Anterior cingulate cortex (tissue), 58 donors: ENCODE data around the gene PDXK.
A peak's percentile ranks its signal among the peaks of the same experiment; 100 is the strongest.

Experiments
- DNase-seq, 58 donors: peaks; one replicate each; lab custom pipeline; 2025; lab: John Stamatoyannopoulos, UW

Gene PDXK

DNA sequence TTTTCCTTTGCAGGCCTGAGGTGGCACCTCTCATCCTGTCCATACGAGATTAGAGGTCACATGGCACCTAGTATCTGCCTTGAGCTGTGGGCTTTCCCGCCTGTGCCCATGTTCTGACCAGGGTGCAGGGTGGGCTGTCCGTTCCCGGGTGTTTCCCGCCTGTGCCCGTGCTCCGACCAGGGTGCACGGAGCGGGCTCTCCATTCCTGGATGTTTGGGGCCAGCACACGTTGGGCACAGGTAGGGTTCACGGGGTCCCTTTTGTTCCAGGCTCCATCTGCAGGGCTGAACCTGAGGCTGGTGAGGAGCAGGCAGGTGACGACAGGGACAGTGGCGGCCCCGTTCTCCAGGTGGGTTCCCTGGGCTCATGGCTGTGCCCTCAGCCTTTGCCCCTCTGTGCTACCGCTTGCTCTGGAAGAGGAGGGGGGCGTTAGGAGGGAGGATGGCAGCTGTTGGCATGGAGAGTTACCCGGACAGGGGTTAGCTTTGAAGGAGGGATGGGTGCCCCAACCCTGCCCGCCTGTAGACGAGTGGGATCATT, 80.4 kb downstream of the PDXK start:
- DNase-seq: no peak

DNA sequence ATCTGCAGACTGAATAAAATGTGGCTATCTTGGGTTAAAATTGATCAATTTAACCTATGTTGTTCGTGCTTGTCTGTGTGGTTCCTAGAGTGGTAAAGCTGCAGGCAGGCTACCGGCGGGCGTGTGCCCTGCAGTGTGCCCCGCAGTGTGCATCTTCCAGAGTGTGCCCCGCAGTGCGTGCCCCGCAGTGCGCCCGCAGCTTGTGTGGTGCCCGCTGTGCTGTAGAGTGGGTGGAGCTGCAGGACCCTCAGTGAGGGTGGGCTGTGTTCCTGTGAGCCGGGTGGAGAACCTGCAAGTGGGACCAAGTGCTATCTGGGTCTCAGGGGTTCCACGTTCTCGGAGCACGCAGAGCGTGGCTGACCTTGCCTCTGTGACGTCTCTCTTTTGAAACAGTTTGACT, 81.2 kb downstream of the PDXK start:
- no peak for DNase-seq

DNA sequence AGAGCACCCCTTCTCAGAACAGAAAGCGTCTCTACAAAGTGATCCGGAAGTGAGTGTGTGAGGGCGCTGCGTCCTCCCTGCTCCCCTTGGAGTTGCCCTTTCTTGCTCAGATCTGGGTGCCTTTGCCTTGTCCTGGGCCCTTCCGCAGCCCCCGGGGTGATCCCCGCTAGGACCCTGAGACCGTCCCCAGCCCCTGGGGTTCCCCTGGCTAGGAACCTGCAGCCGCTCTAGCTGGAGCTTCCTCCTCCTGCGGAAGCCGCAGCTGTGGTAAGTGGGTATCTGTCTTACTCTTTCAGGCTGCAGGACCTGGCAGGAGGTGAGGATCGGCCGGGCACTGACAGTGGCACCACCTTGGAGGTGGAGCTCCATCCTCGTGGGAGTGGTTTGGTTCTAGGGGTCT, 81.6 kb downstream of the PDXK start:
- no peak for DNase-seq

DNA sequence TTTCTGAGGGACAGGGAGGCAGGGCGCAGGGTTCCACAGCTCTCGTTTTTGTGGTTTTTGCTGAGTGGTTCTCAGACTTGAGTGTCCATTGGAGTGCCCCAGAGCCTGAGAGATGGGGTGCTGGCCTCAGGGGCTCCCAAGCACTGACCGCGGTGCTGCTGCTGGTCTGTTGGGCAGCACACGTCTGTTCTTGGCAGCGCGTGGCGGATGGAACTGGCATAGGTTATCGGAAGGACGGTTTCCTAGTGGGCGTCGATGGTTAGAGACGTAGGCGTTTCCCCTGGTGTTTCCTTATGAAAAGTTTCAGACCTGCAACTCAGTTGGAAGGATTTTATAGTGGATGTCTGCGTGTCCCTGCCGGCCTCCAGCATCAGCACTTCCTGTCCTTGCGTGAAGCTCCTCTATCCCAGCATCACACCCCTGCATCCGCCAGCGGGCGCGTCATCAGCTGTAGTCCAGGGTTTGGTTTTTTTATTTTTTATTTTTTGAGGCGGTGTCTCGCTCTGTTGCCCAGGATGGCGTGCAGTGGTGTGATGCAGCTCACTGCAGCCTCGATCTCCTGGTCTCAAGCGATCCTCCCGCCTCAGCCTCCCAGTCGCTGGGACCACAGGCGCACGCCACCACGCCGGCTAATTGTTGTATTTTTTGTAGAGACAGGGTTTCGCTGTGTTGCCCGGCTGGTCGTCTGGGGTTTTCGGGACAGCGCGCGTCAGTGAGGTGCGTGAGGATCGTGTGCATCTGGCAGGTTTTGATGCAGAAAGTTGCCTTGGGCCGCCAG, 82.3 kb downstream of the PDXK start:
- no peak for DNase-seq

DNA sequence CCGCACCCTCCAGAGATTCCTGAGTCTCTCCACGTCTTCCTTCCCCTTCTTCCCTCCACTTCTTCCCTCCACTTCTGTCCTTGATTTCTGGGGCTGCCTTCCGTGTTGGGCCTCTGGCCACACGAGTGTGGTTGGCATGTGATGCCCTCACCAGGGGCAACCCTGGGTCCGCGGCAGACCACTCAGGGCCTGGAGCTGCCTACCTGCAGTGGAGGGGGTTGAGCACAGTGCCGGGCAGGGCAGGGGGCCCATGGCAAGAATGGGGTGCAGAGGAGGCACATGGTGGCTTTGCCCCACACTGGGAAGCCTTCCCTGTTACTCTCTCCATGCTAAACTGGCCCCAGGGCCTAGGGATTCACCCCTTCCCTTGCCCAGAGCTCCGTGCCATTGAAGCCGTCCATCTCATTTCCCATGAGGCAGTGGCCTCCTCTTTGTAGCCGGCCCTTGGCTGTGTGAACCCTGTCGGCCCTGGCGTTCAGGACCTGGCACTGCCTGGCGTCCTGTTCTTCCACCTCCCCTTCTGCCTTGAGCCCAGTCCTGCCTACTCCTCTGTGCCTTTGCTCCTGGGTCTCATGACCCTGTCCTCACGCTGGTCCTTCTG, 83.9 kb downstream of the PDXK start:
- DNase-seq: no peak

DNA sequence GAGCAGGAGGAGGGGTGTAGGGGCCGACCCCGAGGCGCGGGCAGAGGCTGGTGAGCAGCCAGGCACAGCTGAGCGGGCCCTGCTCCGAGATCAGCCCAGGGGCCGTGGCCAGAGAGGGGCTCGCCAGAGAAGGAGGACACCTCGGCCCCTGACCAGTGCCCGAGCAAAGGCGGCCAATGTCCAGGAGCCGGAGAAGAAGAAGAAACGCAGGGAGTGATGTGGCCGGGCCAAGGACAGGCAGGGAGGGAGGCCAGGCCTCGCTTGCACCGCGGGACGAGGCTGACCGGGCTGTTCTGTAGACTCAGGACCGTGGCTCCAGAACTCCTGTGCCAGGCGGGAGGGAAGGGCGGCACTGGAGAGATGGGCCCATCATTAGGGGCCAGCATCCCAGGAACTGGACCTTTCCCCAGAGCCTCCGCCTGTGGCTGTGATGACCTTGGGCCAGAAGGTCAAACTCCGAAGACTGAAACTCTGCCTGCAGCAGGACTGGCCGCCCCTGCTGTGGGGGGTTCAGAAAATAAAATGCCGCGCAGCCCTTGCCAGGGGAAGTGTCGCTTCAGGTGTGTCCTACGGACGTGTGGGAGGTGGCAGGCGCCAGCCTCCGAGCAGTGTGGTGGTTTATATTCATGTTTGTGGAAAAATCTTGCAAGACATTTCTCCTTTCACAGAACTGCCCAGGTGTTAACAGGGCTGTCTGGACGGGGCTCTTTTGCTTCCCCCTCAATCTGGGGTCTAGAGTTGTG, 84.8 kb downstream of the PDXK start:
- no peak for DNase-seq

DNA sequence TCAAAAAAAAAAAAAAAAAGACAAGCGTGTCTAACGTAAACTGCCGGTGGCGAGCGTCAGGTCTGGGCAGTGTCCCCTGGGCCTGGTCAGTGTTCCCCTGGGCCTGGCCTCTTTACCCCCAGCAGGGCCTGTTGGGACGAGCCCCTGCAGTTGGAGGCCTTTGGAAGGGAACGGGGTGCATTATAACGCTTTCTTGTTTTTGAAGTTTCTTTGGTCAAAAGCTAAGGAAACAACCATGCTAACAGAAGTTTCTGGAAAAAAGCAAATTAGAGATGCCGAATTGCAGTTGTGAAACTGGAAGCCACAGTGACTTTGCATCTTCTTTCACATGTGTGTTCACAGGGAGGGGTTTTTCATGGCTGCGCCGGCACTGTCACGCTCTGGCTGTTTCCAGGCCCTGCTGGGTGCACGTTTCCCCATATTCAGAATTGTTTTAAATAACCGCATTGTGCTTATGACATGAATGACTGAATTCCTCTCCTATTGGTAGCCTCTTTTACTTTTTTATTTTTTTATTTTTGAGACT, 86.4 kb downstream of the PDXK start:
- no peak for DNase-seq

DNA sequence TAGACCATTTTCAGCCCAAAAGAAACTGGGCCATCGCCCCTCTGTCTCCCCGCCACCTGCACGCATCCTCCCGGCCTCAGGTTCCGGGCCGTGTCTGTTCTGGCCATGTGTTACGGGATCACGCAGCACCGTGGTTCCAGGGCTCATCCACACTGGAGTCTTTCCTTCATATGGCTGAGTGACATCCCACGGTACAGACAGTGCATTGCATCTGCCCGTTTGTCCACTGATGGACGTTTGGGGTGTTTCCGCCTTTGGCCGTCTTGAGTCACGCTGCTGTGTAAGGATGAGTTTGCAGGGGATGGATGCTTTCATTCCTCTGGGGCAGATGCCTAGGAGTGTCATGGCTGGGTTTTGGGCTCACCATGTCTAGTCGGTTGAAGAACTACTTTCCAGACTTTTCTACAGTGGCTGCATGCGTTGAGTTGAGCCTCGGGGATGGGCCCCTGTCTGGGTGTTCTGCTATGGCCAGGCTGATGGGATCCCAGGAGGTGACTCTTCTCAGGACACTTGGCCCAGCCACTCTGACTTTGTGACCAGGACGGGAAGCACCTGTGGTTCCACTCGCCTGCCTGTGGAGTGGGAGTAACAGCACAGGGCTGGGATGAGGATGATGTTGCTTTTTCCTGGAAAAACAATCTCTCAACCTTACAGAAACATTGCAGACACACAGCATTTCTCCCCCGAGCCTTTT, 87.2 kb downstream of the PDXK start:
- DNase-seq: no peak

DNA sequence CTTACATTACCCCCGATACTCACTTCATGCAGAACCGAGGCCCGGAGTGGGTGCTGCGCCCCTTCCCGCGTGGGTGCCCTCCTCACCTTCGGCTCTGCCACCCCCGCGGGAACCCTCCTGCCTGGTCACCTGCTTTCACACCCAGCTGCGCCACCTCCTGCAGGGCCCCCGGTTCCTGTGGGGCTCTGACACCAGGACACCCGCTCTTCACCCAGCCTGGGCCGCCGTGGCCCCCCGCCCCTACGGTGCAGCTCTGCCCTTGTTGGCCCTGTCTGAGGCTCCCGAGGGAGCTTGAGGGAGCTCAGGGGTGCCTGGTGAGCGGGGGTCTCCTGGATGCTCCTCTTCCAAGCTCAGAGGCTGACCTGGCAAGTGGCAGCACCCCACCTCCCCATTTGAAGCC, 89.4 kb downstream of the PDXK start:
- DNase-seq: no peak

DNA sequence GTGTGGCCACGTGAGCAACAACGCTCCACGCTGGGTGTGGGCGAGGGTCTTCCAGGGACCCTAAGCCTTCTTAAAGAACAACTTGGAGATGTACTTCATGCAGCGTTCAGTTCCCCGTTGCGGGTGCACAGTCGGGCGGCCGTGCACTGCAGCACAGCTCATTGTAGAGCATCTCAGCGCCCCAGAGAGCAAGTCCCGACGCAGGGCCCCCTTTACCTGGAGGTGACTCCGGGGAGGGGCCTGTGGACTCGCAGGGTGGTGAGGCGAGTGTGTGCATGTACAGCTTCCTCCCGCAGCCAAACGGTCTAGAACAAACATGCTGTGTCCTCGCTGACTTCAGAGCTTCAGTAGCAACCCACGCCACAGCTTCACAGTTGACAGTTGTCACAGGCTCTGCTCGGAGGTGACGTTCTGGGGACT, 89.9 kb downstream of the PDXK start:
- peak in 5 of 58 donors; percentile 14 to 42 (median 22) for DNase-seq

DNA sequence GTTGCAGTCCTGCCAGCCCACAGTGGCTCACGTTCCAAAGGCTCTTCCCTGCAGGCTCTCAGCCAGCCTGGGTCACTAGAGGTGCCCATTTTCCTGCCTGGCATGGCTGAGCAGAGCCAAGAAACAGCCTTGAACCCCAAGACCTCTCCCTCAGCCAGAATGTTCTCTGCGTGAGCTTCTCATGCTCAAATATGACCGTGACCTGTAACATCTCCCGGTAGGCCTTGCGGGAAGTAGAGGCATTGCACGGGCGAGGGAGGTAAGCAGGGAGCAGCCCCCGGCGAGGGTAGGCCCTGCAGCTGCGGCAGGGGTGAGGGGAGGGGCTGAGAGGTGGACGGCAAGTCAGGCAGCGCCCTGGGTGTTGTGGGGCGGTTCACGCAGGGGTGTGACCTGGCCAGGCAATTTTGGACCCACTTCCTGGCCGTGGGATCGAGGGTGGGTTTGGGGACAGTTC, 90.4 kb downstream of the PDXK start:
- no peak for DNase-seq

DNA sequence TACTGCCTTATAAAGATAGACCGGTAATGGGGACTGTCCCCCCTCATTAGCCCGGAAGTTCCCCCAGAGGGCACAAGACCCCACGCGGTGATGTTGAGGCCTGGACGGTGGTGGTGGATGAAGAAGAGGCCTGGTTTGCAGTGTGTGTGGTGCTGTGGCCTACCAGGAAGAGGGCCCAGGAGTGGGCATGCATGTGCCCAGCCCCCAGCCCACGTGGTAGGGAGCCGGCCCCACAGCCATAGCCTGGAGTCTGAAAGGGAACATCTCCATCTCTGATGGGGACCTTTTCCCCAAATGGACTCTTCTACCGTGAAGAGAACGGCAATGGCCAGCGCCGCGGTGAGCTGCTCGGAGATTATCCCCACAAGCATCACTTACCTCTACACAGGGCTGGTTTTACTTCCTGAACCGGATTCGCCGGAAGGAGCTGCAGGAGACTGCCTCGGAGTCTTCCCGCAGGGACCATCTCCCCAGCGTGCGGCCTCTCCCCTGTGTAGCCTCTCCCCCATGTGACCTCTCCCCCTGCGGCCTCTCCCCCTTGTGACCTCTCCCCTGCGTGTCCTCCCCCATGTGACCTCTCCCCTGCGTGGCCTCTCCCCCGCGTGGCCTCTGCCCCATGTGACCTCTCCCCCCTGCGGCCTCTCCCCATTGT, 91.0 kb downstream of the PDXK start:
- no peak for DNase-seq

DNA sequence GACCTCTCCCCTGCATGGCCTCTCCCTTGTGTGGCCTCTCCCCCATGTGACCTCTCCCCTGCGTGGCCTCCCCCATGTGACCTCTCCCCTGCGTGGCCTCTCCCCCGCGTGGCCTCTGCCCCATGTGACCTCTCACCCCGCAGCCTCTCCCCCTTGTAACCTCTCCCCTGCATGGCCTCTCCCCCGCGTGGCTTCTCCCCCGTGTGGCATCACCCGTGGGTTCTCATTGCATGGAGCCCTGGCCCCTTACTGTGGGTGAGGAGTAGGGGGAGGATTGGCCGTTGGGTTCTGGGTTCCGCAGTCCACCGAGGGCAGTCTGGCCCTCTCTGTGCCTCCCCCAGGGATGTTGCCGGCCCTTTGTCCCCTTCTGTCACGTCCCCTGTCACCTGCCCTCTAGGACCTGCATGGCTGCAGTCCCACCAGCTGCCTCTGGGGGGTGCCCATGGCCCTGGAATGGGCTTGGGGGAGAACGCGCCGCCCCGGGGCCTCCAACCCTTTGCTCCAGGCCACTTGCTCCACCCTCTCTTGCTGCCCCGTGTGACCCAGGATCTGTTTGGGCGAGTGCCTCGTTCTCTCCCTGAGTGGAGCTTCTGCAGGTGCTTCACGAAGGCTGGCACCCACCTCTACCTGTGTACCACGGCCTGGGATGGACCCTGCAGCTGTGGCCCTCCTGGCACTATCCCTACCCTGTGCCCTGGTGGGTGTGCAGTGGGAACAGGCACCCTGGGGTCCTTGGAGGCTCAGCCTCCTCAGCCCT, 91.8 kb downstream of the PDXK start:
- DNase-seq: peak in 53 of 58 donors; percentile 11 to 88 (median 56)

DNA sequence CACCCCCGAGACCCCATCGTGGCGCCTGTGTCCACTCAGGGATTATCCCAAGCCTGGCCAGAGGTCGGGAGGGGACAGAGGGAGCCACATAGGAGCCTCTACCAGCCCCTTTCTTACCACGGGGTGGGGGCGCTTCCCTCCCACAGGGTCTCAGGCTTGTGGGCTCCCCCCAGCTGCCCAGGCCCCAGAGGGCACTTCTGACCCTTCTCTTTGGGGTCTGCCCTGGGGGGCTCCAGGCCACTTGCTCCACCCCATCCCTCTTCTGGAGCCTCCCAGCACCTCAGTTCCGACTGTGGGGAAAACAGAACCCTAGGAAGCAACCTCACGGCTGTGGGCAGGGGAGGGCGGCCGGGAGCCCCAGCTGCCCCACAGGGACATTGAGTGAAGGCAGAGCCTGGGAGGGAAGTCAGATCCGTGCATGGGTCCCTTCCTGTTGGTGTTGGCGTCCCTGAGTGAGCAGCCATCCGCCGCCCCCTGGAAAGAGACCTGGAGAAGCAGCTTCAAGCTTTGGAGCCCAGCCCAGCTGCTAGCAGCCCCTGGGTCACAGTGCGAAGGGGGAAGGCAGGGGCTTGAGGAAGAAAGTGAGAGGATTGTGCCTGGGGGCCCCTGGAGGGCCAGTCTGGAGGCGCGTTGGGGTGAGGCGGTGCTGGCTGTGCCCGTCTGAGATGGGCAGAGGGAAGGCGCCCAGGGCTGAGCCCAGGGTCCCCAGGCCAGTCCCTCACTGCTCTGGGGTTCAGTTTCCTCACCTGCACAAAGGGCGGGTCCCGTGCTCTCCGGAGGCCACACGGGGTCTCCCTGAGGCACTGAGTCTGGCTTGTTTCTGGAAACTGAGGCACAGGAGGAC, 92.6 kb downstream of the PDXK start:
- no peak for DNase-seq
